Pulmonary artery endothelial cell (primary cell): ENCODE results near the gene ZZZ3. TPM values are rescaled to one million over a fixed set of nuclear protein-coding genes. Genes with fewer than 3 reads are reported as not detected.

Experiments
- total RNA-seq: library from RNA; depleted of rRNA; stranded (reverse); fragments of >200 nt; gene quantifications from 2 replicates; pipeline ENCODE4 v1.2.3, GENCODE V29; 2014

The ZZZ3 gene
- total RNA-seq, 1 donor from 2014 or later, result 62.9 TPM

Other genes starting within 250 kb of the ZZZ3 start
- gene USP33, start 77.2 kb upstream of the ZZZ3 start, total RNA-seq, result 57.1 and 81.9 TPM in 2 replicates
- 9.9 and 11.4 TPM in 2 replicates for gene MIGA1, start 97.0 kb upstream of the ZZZ3 start, total RNA-seq
- gene NEXN, start 206.0 kb upstream of the ZZZ3 start, total RNA-seq, result 4.4 and 6.3 TPM in 2 replicates